Neuronal stem cell (in vitro differentiated cells): ENCODE measurements around the gene LSM10.

Experiments used
- DNase-seq: peaks from one replicate; pipeline ENCODE4 v3.0.0-alpha.2; 2013; ENCODE audit warnings: low spot score
- H2AFZ ChIP-seq: one replicate; pipeline ENCODE4 v1.6.1; 2013; ENCODE audit warnings: mild to moderate bottlenecking, low read length, inconsistent platforms
- H2AK5ac ChIP-seq: 2 replicates; pipeline ENCODE4 v1.6.1; 2013; ENCODE audit warnings: low read depth, mild to moderate bottlenecking, inconsistent platforms, low read length, moderate library complexity, mixed read lengths
- H2BK120ac ChIP-seq: 2 replicates; pipeline ENCODE4 v1.6.1; 2013; ENCODE audit warnings: low read depth, mild to moderate bottlenecking, inconsistent platforms, low read length, moderate library complexity, mixed read lengths
- H2BK12ac ChIP-seq: one replicate; pipeline ENCODE4 v1.6.1; 2013; ENCODE audit warnings: low read length, inconsistent platforms
- H2BK15ac ChIP-seq: 2 replicates; pipeline ENCODE4 v1.6.1; 2013; ENCODE audit warnings: mild to moderate bottlenecking, low read length, inconsistent platforms, mixed read lengths
- H2BK5ac ChIP-seq: one replicate; pipeline ENCODE4 v1.6.1; 2013; ENCODE audit warnings: inconsistent platforms, mild to moderate bottlenecking, low read length, moderate library complexity
- H3K14ac ChIP-seq: one replicate; pipeline ENCODE4 v1.6.1; 2013; ENCODE audit warnings: low read length, inconsistent platforms
- H3K18ac ChIP-seq: 2 replicates; pipeline ENCODE4 v1.6.1; 2013; ENCODE audit warnings: low read length, inconsistent platforms
- H3K23ac ChIP-seq: 2 replicates; pipeline ENCODE4 v1.6.1; 2013; ENCODE audit warnings: low read depth, mild to moderate bottlenecking, mixed read lengths, low read length, inconsistent platforms; ENCODE audit not compliant: poor library complexity
- H3K27ac ChIP-seq: replicated peaks from 3 replicates; pipeline ENCODE4 v1.5.1; 2013; ENCODE audit warnings: low read length, inconsistent platforms
- H3K27me3 ChIP-seq, 3 experiments: 2 replicates each; pipeline ENCODE4 v1.6.1; 2013; ENCODE audit warnings: low read length in 3 of 3, mild to moderate bottlenecking in 2 of 3, inconsistent platforms in 1 of 3, low read depth in 1 of 3, mixed read lengths in 1 of 3, moderate library complexity in 1 of 3; ENCODE audit not compliant: control insufficient read depth in 3 of 3, insufficient read depth in 3 of 3
- H3K36me3 ChIP-seq, 2 donors: replicated peaks in 1 of 2; 2 replicates each; pipeline ENCODE4 v1.6.1; 2013; ENCODE audit warnings: low read length in 2 of 2; ENCODE audit not compliant: control insufficient read depth in 2 of 2, insufficient read depth in 2 of 2
- H3K4ac ChIP-seq: 2 replicates; pipeline ENCODE4 v1.6.1; 2013; ENCODE audit warnings: inconsistent platforms, mild to moderate bottlenecking, low read length, moderate library complexity
- H3K4me1 ChIP-seq, 2 donors: 1 replicate in 1 of 2; 2 replicates in 1 of 2; pipeline ENCODE4 v1.6.1; 2013; ENCODE audit warnings: low read length in 2 of 2, low read depth in 1 of 2; ENCODE audit not compliant: control insufficient read depth in 2 of 2, insufficient read depth in 1 of 2
- H3K4me2 ChIP-seq: one replicate; pipeline ENCODE4 v1.6.1; 2013; ENCODE audit warnings: mild to moderate bottlenecking, low read length, inconsistent platforms; ENCODE audit not compliant: insufficient read depth, poor library complexity, severe bottlenecking
- H3K4me3 ChIP-seq, 2 donors: 2 replicates each; pipeline ENCODE4 v1.5.1; 2013; ENCODE audit warnings: low read length in 2 of 2, mild to moderate bottlenecking in 2 of 2, inconsistent platforms in 1 of 2, moderate library complexity in 1 of 2
- H3K79me1 ChIP-seq: one replicate; pipeline ENCODE4 v1.6.1; 2013; ENCODE audit warnings: low read depth, mild to moderate bottlenecking, inconsistent platforms, low read length, moderate library complexity
- H3K9ac ChIP-seq: one replicate; pipeline ENCODE4 v1.6.1; 2013; ENCODE audit warnings: mild to moderate bottlenecking, low read depth, low read length, inconsistent platforms; ENCODE audit not compliant: poor library complexity
- H3K9me3 ChIP-seq, 2 donors: replicated peaks in 1 of 2; 2 replicates each; pipeline versions ENCODE3 to v1.6.1; 2013; ENCODE audit warnings: low read length in 2 of 2, mild to moderate bottlenecking in 2 of 2, inconsistent platforms in 1 of 2, low read depth in 1 of 2, mixed read lengths in 1 of 2, moderate library complexity in 1 of 2; ENCODE audit not compliant: control insufficient read depth in 2 of 2, insufficient read depth in 1 of 2
- H4K8ac ChIP-seq: one replicate; pipeline ENCODE4 v1.6.1; 2013; ENCODE audit warnings: low read depth, mild to moderate bottlenecking, inconsistent platforms, low read length, moderate library complexity
- H4K91ac ChIP-seq: one replicate; pipeline ENCODE4 v1.6.1; 2013; ENCODE audit warnings: low read length, low read depth, mild to moderate bottlenecking, inconsistent platforms; ENCODE audit not compliant: poor library complexity
- WGBS, 2 donors: extraction: QIAGEN DNeasy Blood & Tissue Kit; methylation state at CpG; one replicate each; pipeline ENCODE4 v1.1.7; 2013; ENCODE audit warnings: missing lambda C conversion rate in 2 of 2, mixed read lengths in 1 of 2; ENCODE audit not compliant: insufficient read length in 2 of 2, insufficient replicate concordance in 1 of 2; ENCODE audit errors: extremely low coverage in 2 of 2; 5-methylcytosine and 5-hydroxymethylcytosine counted together

Gene LSM10

GRCh38 chr1:36425791-36426190 is 28.1 kb upstream of the LSM10 start:
- Histone ChIP-seq H3K14ac (no peak overlapping the region), H3K9ac (no peak overlapping the region), H2AK5ac (no peak overlapping the region), H3K4ac (no peak overlapping the region), H3K4me1 (no peaks in the 10 kb centered on the region), H3K4me3 (no peak overlapping the region), H3K18ac (no peak overlapping the region), H2BK5ac (no peak overlapping the region), H3K27me3 (no peaks in the 10 kb centered on the region), H3K79me1 (no peaks in the 10 kb centered on the region), H3K36me3 (peaks cover 3 to 21% of the 10 kb centered on the region in 2 donors), H3K4me2 (no peak overlapping the region), H3K9me3 (no peaks in the 10 kb centered on the region), H2BK15ac (no peak overlapping the region), H4K8ac (no peak overlapping the region), H3K23ac (no peak overlapping the region), H2BK12ac (no peak overlapping the region), H3K27ac (no peak overlapping the region), H2AFZ (no peak overlapping the region), H4K91ac (no peak overlapping the region), H2BK120ac (no peak overlapping the region)
- no CpG with 5 or more reads among the region's 4 CpGs for WGBS, 2 donors
- DNase-seq = no peak

- no peak overlapping the region for H3K18ac ChIP-seq
- WGBS, 2 donors = no CpG with 5 or more reads among the region's 7 CpGs
- peaks cover 7 to 47% of the 10 kb centered on the region in 2 donors for H3K36me3 ChIP-seq
- no peak overlapping the region for H3K27ac ChIP-seq
- H3K4me3 ChIP-seq = no peak overlapping the region
- H2AK5ac ChIP-seq = no peak overlapping the region
- no peak overlapping the region for H3K4ac ChIP-seq
- H3K27me3 ChIP-seq = no peaks in the 10 kb centered on the region
- H3K4me2 ChIP-seq = no peak overlapping the region
- H3K4me1 ChIP-seq = no peaks in the 10 kb centered on the region
- H3K14ac ChIP-seq = no peak overlapping the region
- H2AFZ ChIP-seq = no peak overlapping the region
- no peak overlapping the region for H2BK5ac ChIP-seq
- H4K8ac ChIP-seq = no peak overlapping the region
- no peaks in the 10 kb centered on the region for H3K79me1 ChIP-seq
- no peak overlapping the region for H3K23ac ChIP-seq
- no peak overlapping the region for H3K9ac ChIP-seq
- no peak overlapping the region for H2BK120ac ChIP-seq
- H3K9me3 ChIP-seq = no peaks in the 10 kb centered on the region
- H4K91ac ChIP-seq = no peak overlapping the region
- H2BK15ac ChIP-seq = no peak overlapping the region
- DNase-seq = no peak
- H2BK12ac ChIP-seq = no peak overlapping the region
Measured at GRCh38 chr1:36421649-36422048, 23.9 kb upstream of the LSM10 start.

- WGBS, 2 donors = no CpG with 5 or more reads among the region's 13 CpGs
- no peak overlapping the region for H2AK5ac ChIP-seq
- H3K9ac ChIP-seq = no peak overlapping the region
- peak; percentile 80 for DNase-seq
- no peak overlapping the region for H3K18ac ChIP-seq
- H3K79me1 ChIP-seq = no peaks in the 10 kb centered on the region
- no peaks in the 10 kb centered on the region for H3K4me1 ChIP-seq
- H3K27ac ChIP-seq = no peak overlapping the region
- no peaks in the 10 kb centered on the region for H3K9me3 ChIP-seq
- H3K36me3 ChIP-seq = peaks cover 7 to 51% of the 10 kb centered on the region in 2 donors
- no peak overlapping the region for H2BK120ac ChIP-seq
- no peak overlapping the region for H2BK5ac ChIP-seq
- no peaks in the 10 kb centered on the region for H3K27me3 ChIP-seq
- peak overlapping the region; percentile 34 for H2BK15ac ChIP-seq
- H2AFZ ChIP-seq = no peak overlapping the region
- H4K8ac ChIP-seq = no peak overlapping the region
- H2BK12ac ChIP-seq = no peak overlapping the region
- H3K23ac ChIP-seq = no peak overlapping the region
- no peak overlapping the region for H3K14ac ChIP-seq
- H3K4me3 ChIP-seq = no peak overlapping the region
- H3K4me2 ChIP-seq = no peak overlapping the region
- no peak overlapping the region for H3K4ac ChIP-seq
- H4K91ac ChIP-seq = no peak overlapping the region
Measured at GRCh38 chr1:36420836-36421317, 23.2 kb upstream of the LSM10 start.

- H2BK120ac ChIP-seq = no peak overlapping the region
- H3K27ac ChIP-seq = no peak overlapping the region
- no peak for DNase-seq
- no peak overlapping the region for H2AK5ac ChIP-seq
- no peaks in the 10 kb centered on the region for H3K9me3 ChIP-seq
- no peak overlapping the region for H3K14ac ChIP-seq
- H4K8ac ChIP-seq = no peak overlapping the region
- H3K4me1 ChIP-seq = no peaks in the 10 kb centered on the region
- no peaks in the 10 kb centered on the region for H3K27me3 ChIP-seq
- no peak overlapping the region for H3K18ac ChIP-seq
- H3K4me3 ChIP-seq = no peak overlapping the region
- H4K91ac ChIP-seq = no peak overlapping the region
- H2BK5ac ChIP-seq = no peak overlapping the region
- H3K4ac ChIP-seq = no peak overlapping the region
- H3K9ac ChIP-seq = no peak overlapping the region
- no peak overlapping the region for H3K4me2 ChIP-seq
- no peaks in the 10 kb centered on the region for H3K79me1 ChIP-seq
- H3K23ac ChIP-seq = no peak overlapping the region
- no peak overlapping the region for H2AFZ ChIP-seq
- no peak overlapping the region for H2BK15ac ChIP-seq
- H2BK12ac ChIP-seq = no peak overlapping the region
- WGBS, 2 donors = no CpG with 5 or more reads among the region's 5 CpGs
- peaks cover 7 to 54% of the 10 kb centered on the region in 2 donors for H3K36me3 ChIP-seq
Measured at GRCh38 chr1:36420409-36420808, 22.7 kb upstream of the LSM10 start.
